Measurements from ENCODE around the gene ZMYND8. TPM values are rescaled to one million over a fixed set of nuclear protein-coding genes. Genes with fewer than 3 reads are reported as not detected.
"Not testable (repeated sequence)": the region's sequence is repeated elsewhere in the genome, so short reads cannot be mapped to it uniquely, and the experiment has no call there.

ZMYND8 gene
- polyA plus RNA-seq, 4 donors = 33.5 to 45.7 (median 42.6) TPM

GRCh38 chr20:47315339-47316056 is 41.0 kb downstream of the ZMYND8 start:
- no peak for DNase-seq (ENCODE audit: low read depth in 4 of 4, low spot score in 3 of 4)

- no peak for DNase-seq (ENCODE audit: low read depth in 4 of 4, low spot score in 3 of 4)
Observed at GRCh38 chr20:47314647-47315338, 41.7 kb downstream of the ZMYND8 start.

DNA sequence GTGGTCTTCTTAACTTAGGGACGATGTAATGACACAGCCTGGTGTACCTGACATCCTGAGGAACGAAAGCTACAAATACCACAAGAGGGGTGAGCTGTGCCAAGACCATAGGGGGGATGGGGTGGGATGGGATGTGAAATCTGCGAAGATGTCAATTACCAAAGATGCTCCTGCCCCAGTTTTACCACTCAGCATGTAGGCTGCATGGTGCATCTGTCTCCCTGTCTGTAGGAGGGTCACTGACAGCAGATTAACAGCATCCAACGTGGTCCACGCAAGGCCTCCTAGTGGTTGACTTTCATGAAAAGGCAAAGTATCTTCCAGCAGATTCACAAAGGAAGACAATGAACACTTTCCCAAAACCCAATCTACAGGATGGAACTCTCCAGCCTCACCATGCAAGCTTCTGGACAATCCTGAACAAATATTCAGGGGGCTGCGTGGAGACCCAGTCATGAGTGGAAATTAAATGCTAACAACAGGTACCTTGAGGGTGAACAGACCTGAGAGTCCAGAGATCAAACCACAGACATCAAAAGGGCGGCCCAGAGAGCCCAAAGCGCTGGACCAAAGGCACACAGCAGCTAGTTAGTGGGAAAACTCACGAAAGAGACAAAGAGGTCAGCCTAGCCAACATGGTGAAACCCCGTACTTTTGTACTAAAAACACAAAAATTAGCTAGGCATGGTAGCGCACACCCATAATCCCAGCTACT is 44.4 kb downstream of the ZMYND8 start:
- no peak for DNase-seq (ENCODE audit: low read depth in 4 of 4, low spot score in 3 of 4)

DNA sequence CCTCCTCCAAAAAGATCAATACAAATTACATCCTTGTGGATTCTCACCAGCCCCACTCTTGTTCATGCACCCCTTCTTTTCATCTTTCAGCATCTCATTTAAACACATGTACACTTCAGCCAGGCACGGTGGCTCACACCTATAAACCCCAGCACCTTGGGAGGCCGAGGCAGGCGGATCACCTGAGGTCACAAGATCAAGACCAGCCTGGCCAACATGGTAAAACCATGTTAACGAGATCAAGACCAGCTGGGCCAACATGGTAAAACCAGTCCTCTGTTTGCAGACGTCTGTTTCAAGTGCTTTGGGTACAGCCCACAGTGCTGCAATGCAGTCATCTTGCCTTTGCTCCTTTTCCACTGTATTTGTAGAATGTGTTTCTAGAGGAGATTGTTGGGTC is 45.3 kb downstream of the ZMYND8 start:
- no peak for DNase-seq (ENCODE audit: low read depth in 4 of 4, low spot score in 3 of 4)

DNA sequence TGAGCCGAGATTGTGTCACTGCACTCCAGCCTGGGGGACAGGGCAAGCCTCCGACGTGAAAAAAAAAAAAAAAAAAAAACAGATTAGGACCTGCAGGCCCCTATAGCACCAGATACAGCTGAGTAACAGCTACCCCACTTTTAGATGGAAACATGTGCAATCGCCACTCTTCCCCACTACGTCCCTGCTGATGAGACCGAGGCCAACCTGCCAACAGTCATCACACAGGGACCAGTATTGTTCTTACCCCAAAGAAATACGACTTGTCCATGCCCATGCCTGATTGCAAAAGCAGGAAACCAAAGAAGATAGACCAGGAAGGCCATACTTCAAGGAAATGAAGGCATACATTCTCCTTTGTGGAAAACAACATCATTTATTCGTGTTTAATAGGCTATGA is 45.8 kb downstream of the ZMYND8 start:
- DNase-seq (ENCODE audit: low read depth in 4 of 4, low spot score in 3 of 4) = no peak

GRCh38 chr20:47309806-47310426 is 46.6 kb downstream of the ZMYND8 start:
- DNase-seq (ENCODE audit: low read depth in 4 of 4, low spot score in 3 of 4) = no peak

GRCh38 chr20:47309394-47309793 is 47.1 kb downstream of the ZMYND8 start:
- DNase-seq (ENCODE audit: low read depth in 4 of 4, low spot score in 3 of 4) = no peak

- not testable (repeated sequence) for DNase-seq (ENCODE audit: low read depth in 4 of 4, low spot score in 3 of 4)
Observed at GRCh38 chr20:47307569-47307968, 48.9 kb downstream of the ZMYND8 start.

DNA sequence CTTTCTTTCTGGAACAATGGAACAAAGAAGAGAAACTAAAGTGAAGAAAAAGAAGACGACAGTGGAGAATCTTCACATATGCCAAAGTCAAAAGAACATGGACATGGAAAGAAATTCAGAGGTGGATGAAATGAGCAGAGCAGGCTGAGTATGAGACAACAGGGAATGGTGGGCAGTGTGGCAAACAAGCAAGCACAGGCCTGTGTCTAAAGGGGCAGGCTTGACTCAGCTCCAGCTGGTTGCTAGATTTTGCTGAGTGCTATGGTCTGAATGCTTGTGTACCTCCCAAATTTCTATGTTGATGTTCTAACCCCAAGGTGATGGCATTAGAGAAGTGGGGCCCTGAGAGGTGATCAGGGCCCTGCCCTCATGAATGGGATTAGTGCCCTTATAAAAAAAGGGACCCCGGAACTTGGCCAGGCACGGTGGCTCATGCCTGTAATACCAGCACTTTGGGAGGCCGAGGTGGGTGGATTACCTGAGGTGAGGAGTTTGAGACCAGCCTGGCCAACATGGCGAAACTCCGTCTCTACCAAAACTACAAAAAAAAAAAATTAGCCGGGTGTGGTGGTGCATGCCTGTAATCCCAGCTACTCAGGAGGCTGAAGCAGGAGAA is 49.6 kb downstream of the ZMYND8 start:
- no peak for DNase-seq (ENCODE audit: low read depth in 4 of 4, low spot score in 3 of 4)

DNA sequence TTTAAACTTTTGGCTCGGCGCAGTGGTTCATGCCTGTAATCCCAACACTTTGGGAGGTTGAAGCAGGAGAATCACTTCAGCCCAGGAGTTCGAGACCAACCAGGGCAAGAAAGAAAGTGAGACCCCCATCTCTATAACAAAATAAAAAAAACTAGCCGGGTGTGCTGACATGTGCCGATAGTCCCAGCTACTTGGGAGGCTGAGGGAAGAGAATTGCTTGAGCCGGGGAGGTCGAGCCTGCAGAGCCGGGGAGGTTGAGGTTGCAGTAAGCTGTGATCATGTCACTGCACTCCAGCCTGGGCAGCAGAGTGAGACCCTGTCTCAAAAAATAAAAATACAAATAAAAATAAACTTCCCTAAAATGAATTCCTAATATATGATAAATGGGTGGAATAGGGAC is 50.4 kb downstream of the ZMYND8 start:
- DNase-seq (ENCODE audit: low read depth in 4 of 4, low spot score in 3 of 4) = no peak

- DNase-seq (ENCODE audit: low read depth in 4 of 4, low spot score in 3 of 4) = no peak
Observed at GRCh38 chr20:47305667-47306066, 50.8 kb downstream of the ZMYND8 start.

DNA sequence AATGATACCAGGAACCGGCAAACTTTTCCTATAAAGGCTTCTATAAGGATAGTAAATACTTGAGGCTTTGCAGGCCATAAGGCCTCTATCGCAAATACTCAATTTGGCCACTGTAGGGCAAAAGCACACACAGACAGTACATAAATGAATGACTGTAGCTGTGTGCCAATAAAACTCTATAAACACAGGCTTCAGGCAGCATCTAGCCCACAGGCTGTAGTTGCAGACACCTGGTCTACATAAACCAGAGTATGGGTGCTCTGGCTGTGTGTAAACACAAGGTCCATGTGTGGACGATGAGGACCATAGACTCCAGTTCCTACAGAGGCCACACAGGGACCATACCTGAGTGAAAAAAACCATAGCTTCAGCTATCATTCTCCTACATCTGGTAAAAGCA is 52.2 kb downstream of the ZMYND8 start:
- no peak for DNase-seq (ENCODE audit: low read depth in 4 of 4, low spot score in 3 of 4)

DNA sequence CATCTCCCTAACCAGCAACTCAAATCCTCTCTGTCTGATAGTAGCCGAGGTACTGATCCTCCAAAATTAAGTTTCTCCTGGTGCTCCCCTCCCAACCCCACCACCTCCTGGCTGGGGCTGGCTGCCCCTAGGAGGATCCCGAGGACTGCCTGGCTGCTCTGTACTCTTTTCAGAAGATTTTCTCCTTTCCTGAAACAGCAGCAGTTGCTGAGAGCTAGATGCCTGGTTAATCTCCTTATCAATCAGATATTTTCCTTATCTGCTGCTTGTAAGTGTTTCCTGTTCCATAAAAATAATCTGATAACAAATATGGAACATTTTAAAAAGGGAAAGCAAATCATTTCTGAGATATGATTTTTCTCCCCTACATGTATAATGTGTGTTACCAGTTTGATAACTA is 52.8 kb downstream of the ZMYND8 start:
- no peak for DNase-seq (ENCODE audit: low read depth in 4 of 4, low spot score in 3 of 4)

DNA sequence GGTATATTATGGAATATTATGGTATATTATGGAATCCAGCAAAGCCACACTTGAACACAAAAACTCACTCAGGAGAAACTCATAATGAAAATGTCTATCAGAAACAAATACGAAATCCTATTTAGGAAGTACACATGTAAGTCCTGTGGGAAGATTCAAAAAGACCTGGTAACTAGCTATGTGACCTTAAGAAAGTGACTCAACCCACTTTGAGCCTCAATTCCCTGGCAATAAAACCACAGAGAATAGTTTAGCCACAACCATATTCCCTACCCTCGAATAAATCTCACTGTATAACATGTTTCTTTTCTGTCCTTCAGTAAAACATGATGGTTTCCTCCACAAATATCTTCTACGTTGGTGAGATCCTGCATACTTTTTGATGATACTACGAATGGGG is 56.4 kb downstream of the ZMYND8 start:
- no peak for DNase-seq (ENCODE audit: low read depth in 4 of 4, low spot score in 3 of 4)

- DNase-seq (ENCODE audit: low read depth in 4 of 4, low spot score in 3 of 4) = no peak
Observed at GRCh38 chr20:47298624-47299023, 57.9 kb downstream of the ZMYND8 start.

- no peak for DNase-seq (ENCODE audit: low read depth in 4 of 4, low spot score in 3 of 4)
Observed at GRCh38 chr20:47297746-47298145, 58.8 kb downstream of the ZMYND8 start.

DNA sequence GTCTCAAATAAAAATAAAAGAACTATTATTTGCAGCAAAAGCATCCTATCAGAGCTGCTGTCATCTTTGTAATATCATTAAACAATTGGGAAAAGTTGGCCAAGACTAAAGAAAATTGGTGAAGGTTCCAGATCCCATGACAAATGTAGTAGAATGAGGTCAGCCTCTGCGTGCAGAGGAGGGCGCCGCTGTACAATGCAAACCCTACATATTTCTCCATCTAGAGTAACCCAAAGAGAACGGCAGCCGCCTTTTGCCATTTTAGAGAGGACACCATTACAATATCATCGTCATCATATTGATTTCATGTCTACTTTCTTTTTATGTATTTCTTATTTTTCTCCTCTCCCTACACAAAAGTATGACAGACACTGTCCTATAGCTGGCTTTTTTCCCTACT is 59.5 kb downstream of the ZMYND8 start:
- DNase-seq (ENCODE audit: low read depth in 4 of 4, low spot score in 3 of 4) = no peak

- DNase-seq (ENCODE audit: low read depth in 4 of 4, low spot score in 3 of 4) = no peak
Observed at GRCh38 chr20:47295921-47296426, 60.5 kb downstream of the ZMYND8 start.

DNA sequence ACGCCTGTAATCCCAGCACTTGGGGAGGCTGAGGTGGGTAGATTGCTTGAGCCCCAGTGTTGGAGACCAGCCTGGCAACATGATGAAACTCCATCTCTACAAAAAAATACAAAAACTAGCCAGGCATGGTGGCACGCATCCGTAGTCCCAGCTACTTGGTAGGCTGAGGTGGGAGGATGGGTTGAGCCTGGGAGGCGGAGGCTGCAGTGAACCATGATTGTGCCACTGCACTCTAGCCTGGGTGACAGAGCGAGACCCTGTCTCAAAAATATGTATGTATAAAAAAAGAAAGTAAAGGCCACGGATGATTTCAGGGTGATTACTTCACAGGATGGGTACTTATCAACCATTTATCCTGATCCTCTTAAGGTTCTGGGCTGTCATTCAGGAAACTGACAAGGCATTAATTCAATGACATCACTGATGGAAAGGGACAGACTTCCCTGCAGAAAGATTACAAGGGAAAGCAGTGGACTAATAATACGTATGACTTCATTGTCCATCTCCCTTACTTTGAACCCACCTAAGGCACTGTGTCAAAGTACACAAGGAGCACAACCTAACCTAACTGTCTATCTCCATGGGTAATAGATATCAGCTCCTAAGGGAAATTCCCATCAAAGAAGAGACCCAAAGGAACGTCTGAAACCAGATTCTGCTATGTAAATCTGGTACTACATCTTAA is 61.2 kb downstream of the ZMYND8 start:
- no peak for DNase-seq (ENCODE audit: low read depth in 4 of 4, low spot score in 3 of 4)

DNA sequence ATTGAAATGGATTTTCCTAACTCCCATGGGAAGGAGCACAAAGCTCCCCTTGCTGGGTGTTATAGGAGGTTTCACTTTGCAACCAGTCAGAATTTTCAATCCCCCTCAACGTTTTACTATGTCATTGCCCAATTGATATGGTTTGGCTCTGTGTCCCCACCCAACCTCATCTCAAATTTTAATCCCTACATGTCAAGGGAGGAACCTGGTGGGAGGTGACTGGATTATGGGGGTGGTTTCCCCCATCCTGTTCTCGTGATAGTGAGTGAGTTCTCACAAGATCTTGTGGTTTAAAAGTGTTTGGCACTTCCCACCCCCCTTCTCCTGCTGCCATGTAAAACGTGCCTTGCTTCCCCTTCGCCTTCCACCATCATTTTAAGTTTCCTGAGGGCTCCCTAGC is 62.9 kb downstream of the ZMYND8 start:
- no peak for DNase-seq (ENCODE audit: low read depth in 4 of 4, low spot score in 3 of 4)
